Endometrium (tissue), 2 donors: Measurements from ENCODE around the gene KCTD16.

Source experiments
- FAIRE-seq: peaks from 2 replicates; lab custom pipeline; 2012; peaks lifted over from hg19 to GRCh38; lab: Jason Lieb, UNC
- donor health status: control.
- donor health status: control.

Gene KCTD16

DNA sequence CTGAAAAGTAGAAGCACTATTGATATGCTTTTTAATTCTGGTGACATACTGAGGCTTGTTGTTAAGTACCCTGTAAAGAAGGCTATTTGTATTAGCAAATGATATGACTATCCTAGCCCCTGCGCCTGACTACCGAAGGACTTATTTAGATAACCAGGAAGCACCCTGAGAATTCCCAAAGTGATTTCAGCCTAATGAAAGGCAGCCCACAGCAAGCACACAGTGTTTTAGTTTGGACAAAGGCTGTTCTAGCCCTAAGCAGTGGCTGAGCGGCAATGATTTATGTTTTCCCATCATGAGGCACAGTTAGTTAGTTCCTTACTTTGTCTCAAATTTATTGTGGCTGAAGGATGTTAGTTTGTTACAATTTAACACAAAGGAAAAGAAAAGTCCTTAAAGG lies 235.3 kb downstream of the KCTD16 start:
- FAIRE-seq, result no peak

- no peak for FAIRE-seq
Measured at GRCh38 chr5:144406442-144406841, 235.8 kb downstream of the KCTD16 start.

- no peak for FAIRE-seq
Measured at GRCh38 chr5:144414202-144415029, 243.7 kb downstream of the KCTD16 start.

GRCh38 chr5:144416196-144416595 lies 245.5 kb downstream of the KCTD16 start:
- FAIRE-seq, result no peak

DNA sequence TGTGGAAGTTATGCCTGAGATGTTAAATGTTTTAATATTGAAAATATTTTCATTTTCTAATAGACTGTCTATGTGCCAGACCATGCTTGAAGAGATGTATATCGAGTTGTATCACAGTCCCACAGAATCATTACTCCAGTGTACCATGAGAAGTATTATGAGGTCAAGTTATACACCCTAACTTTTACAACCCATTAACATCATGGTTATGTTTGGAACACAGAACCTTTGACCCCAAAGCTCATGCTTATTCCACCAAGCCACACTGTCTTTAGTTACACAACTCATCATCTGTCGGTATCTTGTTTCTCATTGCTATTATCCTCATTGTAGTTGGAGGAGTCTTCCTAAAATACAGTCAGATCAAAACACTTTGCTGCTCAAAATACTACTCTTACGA lies 248.0 kb downstream of the KCTD16 start:
- FAIRE-seq, result no peak

DNA sequence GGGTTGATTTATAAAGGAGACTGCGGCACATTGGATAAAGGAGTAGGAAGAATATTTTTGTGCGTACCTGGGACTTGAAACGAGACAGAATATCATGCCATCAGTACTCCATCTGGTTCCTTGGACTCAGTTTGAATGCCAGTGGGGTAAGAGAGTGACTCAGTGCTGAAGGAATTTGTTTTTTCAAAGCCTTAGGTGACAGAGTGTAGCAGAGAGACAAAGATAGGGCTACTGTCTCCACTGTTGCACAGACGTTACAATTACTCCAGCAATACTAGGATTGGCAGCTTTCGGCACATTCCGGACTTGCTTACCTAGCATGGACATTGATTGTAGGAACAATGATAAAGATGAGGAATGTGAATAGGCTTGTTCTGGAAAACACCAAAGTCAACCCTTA lies 250.7 kb downstream of the KCTD16 start:
- FAIRE-seq, result no peak

DNA sequence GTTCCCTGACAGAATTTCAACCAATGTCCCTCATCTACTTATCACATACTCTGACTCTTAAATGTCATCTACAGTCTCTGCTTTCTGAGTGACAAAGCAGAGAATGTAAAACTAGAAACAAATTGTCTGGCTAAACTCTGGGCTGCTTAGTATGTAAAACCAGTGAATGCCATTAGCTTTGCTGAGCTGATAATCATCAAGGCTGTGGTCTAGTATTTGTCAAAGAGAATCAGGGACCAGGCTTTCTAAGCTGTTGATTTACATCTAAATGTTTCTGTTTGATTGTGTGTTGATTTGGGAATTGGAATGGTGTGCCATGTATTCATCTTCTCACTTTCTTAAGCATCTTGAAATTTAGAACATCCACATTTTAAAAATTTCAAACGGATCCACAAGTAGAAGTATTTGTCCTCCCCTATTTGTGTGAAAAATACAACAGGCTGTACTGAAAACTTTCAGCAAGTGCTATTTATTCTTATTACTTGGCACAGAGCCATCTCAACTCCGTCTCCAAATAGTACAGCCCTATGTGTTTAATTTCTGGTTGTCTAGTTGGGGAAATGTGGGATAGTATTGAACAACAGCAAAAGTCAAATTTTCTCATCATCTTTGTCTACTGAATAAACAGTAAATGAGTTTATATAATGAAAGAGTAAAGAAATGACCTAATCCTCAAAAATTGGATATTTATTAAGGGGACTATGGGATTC lies 251.5 kb downstream of the KCTD16 start:
- FAIRE-seq, result no peak

- no peak for FAIRE-seq
Measured at GRCh38 chr5:144427866-144428265, 257.2 kb downstream of the KCTD16 start.

DNA sequence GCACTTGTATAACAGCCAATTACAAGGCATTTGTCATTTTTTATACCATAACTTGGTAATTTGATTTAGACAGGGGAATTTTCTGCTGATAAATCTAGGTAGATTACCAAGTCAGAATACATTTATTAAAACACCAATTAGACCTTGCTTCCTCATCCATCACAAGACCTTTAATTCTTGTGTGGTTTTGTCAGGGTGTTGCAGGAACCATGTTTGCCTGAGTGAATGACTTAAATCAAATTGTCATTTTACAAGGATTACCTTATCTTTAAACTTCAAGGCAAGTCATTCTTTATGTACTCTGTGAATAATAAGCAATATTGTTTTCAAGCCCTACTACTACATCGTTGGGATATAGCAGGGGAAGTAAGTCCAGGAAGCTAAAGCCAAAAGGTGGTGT lies 257.7 kb downstream of the KCTD16 start:
- FAIRE-seq, result no peak

DNA sequence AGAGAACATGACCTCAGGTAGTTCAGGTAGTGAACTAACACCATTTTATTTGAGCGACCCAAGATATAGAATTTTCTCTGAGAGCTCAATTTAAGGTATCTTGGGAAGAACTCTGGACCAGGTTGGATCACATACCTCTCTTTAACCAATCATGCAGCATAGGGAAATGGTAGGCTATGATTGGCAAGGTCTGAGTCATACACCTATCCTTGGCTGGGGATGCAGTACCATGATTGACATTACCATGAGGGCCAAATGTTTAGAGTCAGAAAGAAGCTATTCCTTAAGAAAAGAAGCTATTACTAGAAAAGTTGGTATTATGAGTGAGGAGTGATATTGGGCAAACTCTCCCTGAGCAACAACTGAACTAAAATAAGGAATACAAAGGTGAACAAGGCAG lies 258.7 kb downstream of the KCTD16 start:
- FAIRE-seq, result no peak

GRCh38 chr5:144429905-144430304 lies 259.2 kb downstream of the KCTD16 start:
- no peak for FAIRE-seq

GRCh38 chr5:144433140-144433822 lies 262.6 kb downstream of the KCTD16 start:
- FAIRE-seq, result no peak

GRCh38 chr5:144433893-144434292 lies 263.2 kb downstream of the KCTD16 start:
- FAIRE-seq, result no peak

GRCh38 chr5:144436007-144436406 lies 265.3 kb downstream of the KCTD16 start:
- FAIRE-seq, result no peak

DNA sequence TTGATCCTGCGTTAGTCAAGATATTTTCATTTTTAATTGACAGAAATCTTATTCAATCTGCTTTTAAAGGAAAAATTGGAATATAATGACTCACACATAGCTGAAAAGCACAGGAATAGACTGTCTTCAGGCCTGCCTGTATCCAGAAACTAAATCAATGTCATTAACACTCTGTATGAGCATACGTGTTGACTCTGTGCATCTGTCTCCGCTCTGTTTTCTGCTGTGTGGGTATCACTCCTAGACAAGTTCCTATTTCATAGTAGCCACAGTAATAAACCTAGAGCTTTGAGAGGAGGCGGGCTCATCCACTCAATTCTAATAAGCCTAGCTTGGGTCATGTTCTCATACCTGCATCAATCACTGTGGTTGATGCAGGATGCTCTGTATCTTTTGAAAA lies 267.6 kb downstream of the KCTD16 start:
- FAIRE-seq, result no peak

DNA sequence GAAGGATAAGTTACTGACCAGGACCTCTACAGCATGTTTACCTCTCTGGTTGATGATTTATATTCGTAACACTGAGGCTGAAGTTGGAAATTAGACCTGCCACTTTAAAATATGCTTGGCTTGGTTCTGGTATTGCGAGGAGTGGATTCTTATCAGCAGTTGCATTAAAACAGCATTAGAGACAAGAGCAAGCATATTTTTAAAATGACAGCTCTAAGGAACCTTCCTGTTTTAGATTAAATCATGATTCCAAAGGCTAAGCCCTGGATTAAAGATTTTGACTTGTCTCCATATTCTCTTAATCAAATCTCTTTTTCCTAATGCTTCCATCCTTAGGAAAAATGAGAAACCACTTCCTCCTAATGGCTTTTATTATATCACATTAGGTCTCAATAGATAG lies 277.8 kb downstream of the KCTD16 start:
- FAIRE-seq, result no peak

- FAIRE-seq, result no peak
Measured at GRCh38 chr5:144451187-144451973, 280.7 kb downstream of the KCTD16 start.

GRCh38 chr5:144453753-144454152 lies 283.1 kb downstream of the KCTD16 start:
- no peak for FAIRE-seq

DNA sequence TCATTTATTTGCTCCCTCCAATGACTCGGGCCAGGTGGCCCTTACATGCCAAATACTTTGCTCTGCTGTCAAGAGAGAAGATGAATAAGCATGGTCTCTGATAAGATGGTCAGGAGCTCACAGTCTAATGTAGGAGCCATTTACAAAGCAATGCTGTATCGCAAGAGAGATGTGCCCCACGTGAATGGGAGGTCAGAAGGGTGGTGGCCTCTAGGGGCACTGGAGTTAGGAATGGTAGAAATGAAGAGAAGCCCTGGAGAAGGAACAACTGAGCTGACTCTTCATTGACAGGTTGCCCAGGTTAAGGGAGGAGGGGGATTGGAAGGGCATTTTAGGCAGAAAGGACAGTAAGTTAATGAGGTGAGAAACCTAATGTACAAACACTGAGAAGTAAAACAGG lies 286.5 kb downstream of the KCTD16 start:
- FAIRE-seq, result no peak

GRCh38 chr5:144458216-144458615 lies 287.5 kb downstream of the KCTD16 start:
- FAIRE-seq, result no peak

DNA sequence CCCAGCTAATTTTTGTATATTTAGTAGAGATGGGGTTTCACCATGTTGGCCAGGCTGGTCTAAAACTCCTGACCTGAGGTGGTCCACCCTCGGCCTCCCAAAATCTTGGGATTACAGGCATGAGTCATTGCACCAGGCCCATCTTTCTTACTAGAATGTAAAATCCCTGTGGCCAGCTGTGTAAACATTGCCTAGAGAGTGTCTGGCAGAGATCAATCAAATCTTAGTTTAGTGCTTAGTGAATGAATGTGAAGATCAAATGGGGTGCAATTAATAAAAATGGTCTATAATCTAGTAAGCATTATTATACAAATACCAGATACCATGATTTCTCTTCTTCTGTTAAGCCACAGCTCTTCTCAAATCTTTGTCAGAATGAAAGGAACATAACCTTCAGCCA lies 289.9 kb downstream of the KCTD16 start:
- no peak for FAIRE-seq

GRCh38 chr5:144462577-144462976 lies 291.9 kb downstream of the KCTD16 start:
- FAIRE-seq, result no peak
